Stimulated activated naive B cell treated with anti-CD40 and anti-IgM and Interleukin-4, amounts not matched to agents 10 μg/mL and 1 μg/mL and 100 μg/mL, for 72 hours (primary cell): ENCODE results near the gene SPDYE2.
"Not testable (repeated sequence)": the region's sequence is repeated elsewhere in the genome, so short reads cannot be mapped to it uniquely, and the experiment has no call there.

ENCODE experiments used
- ATAC-seq, 2 donors: fragments of 150-1000 bp; cut with Tn5 transposase; replicated peaks; 2 replicates each; pipeline ENCODE4 v1.10.0; 2021; ENCODE audit warnings: moderate library complexity in 1 of 2
- DNase-seq: peaks from one replicate; pipeline ENCODE4 v3.0.0; 2021
- H3K27ac Mint-ChIP-seq: one replicate; pipeline ENCODE4 v1.8.0; 2022; ENCODE audit warnings: mild to moderate bottlenecking, mixed read lengths
- H3K27me3 Mint-ChIP-seq, 2 donors: one replicate each; pipeline ENCODE4 v1.8.0; 2022; ENCODE audit warnings: mixed read lengths in 2 of 2
- H3K36me3 Mint-ChIP-seq, 2 donors: one replicate each; pipeline ENCODE4 v1.8.0; 2022; ENCODE audit warnings: mixed read lengths in 2 of 2, mild to moderate bottlenecking in 1 of 2
- H3K4me1 Mint-ChIP-seq, 2 donors: one replicate each; pipeline ENCODE4 v1.8.0; 2022; ENCODE audit warnings: mixed read lengths in 2 of 2, mild to moderate bottlenecking in 1 of 2
- H3K4me3 Mint-ChIP-seq, 2 donors: one replicate each; pipeline ENCODE4 v1.8.0; 2022; ENCODE audit warnings: mild to moderate bottlenecking in 2 of 2, mixed read lengths in 2 of 2, moderate library complexity in 1 of 2
- H3K9me3 Mint-ChIP-seq, 2 donors: one replicate each; pipeline ENCODE4 v1.8.0; 2022; ENCODE audit warnings: mixed read lengths in 2 of 2, mild to moderate bottlenecking in 1 of 2

SPDYE2 gene

GRCh38 chr7:102604431-102605145, 53.6 kb downstream of the SPDYE2 start:
- H3K4me1 Mint-ChIP-seq, H3K36me3 Mint-ChIP-seq, H3K27ac Mint-ChIP-seq: not testable (repeated sequence)

DNA sequence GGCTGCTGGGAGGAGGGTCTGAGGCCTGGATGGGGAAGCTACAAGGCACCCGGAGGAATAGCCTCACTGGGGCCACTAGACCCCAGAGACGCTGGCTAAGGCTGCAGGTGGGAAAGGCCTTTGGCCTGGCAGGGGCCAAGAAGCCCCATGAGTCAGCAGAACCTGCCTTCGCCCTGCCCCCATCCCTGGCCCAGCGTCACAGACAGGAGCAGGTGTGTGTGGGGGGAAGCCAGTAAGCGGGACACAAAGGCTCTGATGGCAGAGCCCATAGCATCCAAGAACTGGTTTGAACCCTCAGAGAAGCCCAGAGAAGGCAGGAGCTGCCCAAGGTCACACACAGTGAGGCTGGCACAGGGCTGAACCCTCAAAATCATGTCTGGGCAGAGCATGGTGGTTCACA, 55.8 kb downstream of the SPDYE2 start:
- H3K36me3 Mint-ChIP-seq, DNase-seq, H3K4me3 Mint-ChIP-seq, H3K9me3 Mint-ChIP-seq, H3K27ac Mint-ChIP-seq, H3K27me3 Mint-ChIP-seq, H3K4me1 Mint-ChIP-seq, ATAC-seq: not testable (repeated sequence)

More at GRCh38 chr7:102604431-102605145, 53.6 kb downstream of the SPDYE2 start:
- DNase-seq, ATAC-seq, H3K9me3 Mint-ChIP-seq, H3K4me3 Mint-ChIP-seq, H3K27me3 Mint-ChIP-seq: not testable (repeated sequence)

- H3K27me3 Mint-ChIP-seq, H3K36me3 Mint-ChIP-seq, DNase-seq, H3K4me3 Mint-ChIP-seq, H3K4me1 Mint-ChIP-seq, ATAC-seq, H3K9me3 Mint-ChIP-seq, H3K27ac Mint-ChIP-seq: not testable (repeated sequence)
These were observed 58.7 kb downstream of the SPDYE2 start for GRCh38 chr7:102609734-102610133.

DNA sequence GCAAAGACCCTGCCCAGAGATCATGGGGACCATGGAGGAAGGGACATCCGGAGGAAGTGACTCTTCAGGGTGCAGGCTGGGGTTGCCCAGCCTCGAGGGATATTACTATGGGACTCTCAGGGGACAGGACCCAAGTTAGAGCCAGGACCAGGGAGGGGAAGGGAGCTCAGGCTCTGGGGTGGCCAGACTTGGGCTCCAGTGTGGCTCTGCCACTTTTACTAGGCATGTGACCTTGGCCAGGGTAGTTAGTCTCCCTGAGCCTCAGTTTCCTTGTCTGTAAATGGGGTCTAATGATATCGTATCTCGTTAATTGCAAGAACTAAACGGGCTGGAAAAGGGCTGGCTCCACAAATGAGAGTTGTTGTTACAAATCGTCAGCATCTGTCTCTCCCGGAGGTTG, 59.4 kb downstream of the SPDYE2 start:
- not testable (repeated sequence) for H3K27me3 Mint-ChIP-seq, H3K9me3 Mint-ChIP-seq, ATAC-seq, H3K27ac Mint-ChIP-seq, H3K4me1 Mint-ChIP-seq, DNase-seq, H3K36me3 Mint-ChIP-seq
- H3K4me3 Mint-ChIP-seq: peak overlapping the region in 1 of 2 donors; percentile 29

GRCh38 chr7:102611013-102611674, 60.1 kb downstream of the SPDYE2 start:
- not testable (repeated sequence) for H3K9me3 Mint-ChIP-seq, H3K36me3 Mint-ChIP-seq, H3K27ac Mint-ChIP-seq, H3K4me3 Mint-ChIP-seq, H3K4me1 Mint-ChIP-seq, H3K27me3 Mint-ChIP-seq, DNase-seq
- ATAC-seq: peak; percentile 37 to 56

- not testable (repeated sequence) for H3K27me3 Mint-ChIP-seq, H3K36me3 Mint-ChIP-seq, H3K9me3 Mint-ChIP-seq, DNase-seq, ATAC-seq, H3K4me1 Mint-ChIP-seq
- Mint-ChIP-seq H3K4me3 (peak overlapping the region; percentile 64 to 83), H3K27ac (peak overlapping the region; percentile 91)
These were observed 60.8 kb downstream of the SPDYE2 start for GRCh38 chr7:102611675-102612325.
